NT2/D1 (cell line): ENCODE measurements around the gene ALG12.

Source experiments
- SUZ12 ChIP-seq: IDR thresholded peaks from 2 replicates; pipeline ENCODE4 v1.6.1; 2011; ENCODE audit not compliant: insufficient read length, insufficient read depth; ENCODE audit errors: extremely low read depth
- YY1 ChIP-seq: IDR thresholded peaks from 2 replicates; pipeline ENCODE4 v1.6.1; 2011; ENCODE audit not compliant: insufficient read length, insufficient read depth
- ZNF274 ChIP-seq: IDR thresholded peaks from 2 replicates; pipeline ENCODE4 v1.6.1; 2011; ENCODE audit warnings: mild to moderate bottlenecking, low read depth, low read length

- TF ChIP-seq YY1 (no peak), SUZ12 (no peak), ZNF274 (no peak)
These were observed 36.1 kb upstream of the ALG12 start for GRCh38 chr22:49954354-49954753.
